ENCODE data around the gene FGF14. TPM values are rescaled to one million over a fixed set of nuclear protein-coding genes. Genes with fewer than 3 reads are reported as not detected.

Gene FGF14
- under 1 TPM; 0.04 to 0.29 TPM for polyA plus RNA-seq

GRCh38 chr13:102401766-102402165, at the start of gene FGF14:
Gene FGF14, minus strand, starts transcription at chr13:102402048.
- WGBS, 2 donors, result 5 to 6% methylated on average over 6 of the region's 6 CpGs
- Histone ChIP-seq H3K27me3 (ENCODE audit: control insufficient read depth in 1 of 2, insufficient read depth in 2 of 2, low read length in 2 of 2) (no peaks in the 10 kb centered on the region), H3K27ac (ENCODE audit: low read depth in 2 of 2, low read length in 1 of 2) (peak within 1 kb of the TSS; percentile 2 to 40), H3K4me3 (ENCODE audit: low read depth in 1 of 2, low read length in 2 of 2) (peak within 1 kb of the TSS; percentile 44 to 65), H3K4me1 (ENCODE audit: control insufficient read depth in 2 of 2, insufficient read depth in 2 of 2, low read length in 1 of 2) (peaks cover 0 to 8% of the 10 kb centered on the region in 2 donors), H3K9me3 (ENCODE audit: control insufficient read depth in 2 of 2, insufficient read depth in 1 of 2, low read depth in 1 of 2, low read length in 1 of 2) (no peaks in the 10 kb centered on the region), H3K36me3 (ENCODE audit: control insufficient read depth in 2 of 2, insufficient read depth in 2 of 2, low read length in 1 of 2) (no peaks in the 10 kb centered on the region)

GRCh38 chr13:102443249-102443648, 41.4 kb upstream of the FGF14 start:
- no peaks in the 10 kb centered on the region for H3K9me3 ChIP-seq (ENCODE audit: control insufficient read depth in 2 of 2, insufficient read depth in 1 of 2, low read depth in 1 of 2, low read length in 1 of 2)
- no peak overlapping the region for H3K27ac ChIP-seq (ENCODE audit: low read depth in 2 of 2, low read length in 1 of 2)
- H3K4me3 ChIP-seq (ENCODE audit: low read depth in 1 of 2, low read length in 2 of 2), result no peak overlapping the region
- peaks cover 0 to 2% of the 10 kb centered on the region in 2 donors for H3K27me3 ChIP-seq (ENCODE audit: control insufficient read depth in 1 of 2, insufficient read depth in 2 of 2, low read length in 2 of 2)
- no peaks in the 10 kb centered on the region for H3K36me3 ChIP-seq (ENCODE audit: control insufficient read depth in 2 of 2, insufficient read depth in 2 of 2, low read length in 1 of 2)
- H3K4me1 ChIP-seq (ENCODE audit: control insufficient read depth in 2 of 2, insufficient read depth in 2 of 2, low read length in 1 of 2), result no peaks in the 10 kb centered on the region
- 73 to 89% methylated on average over 1 of the region's 1 CpG for WGBS, 2 donors

- H3K4me1 ChIP-seq (ENCODE audit: control insufficient read depth in 2 of 2, insufficient read depth in 2 of 2, low read length in 1 of 2), result no peaks in the 10 kb centered on the region
Measured at GRCh38 chr13:102441085-102441484, 39.2 kb upstream of the FGF14 start.

GRCh38 chr13:102440259-102440936, 38.5 kb upstream of the FGF14 start:
- no peak overlapping the region for H3K27ac ChIP-seq (ENCODE audit: low read depth in 2 of 2, low read length in 1 of 2)
- no peaks in the 10 kb centered on the region for H3K9me3 ChIP-seq (ENCODE audit: control insufficient read depth in 2 of 2, insufficient read depth in 1 of 2, low read depth in 1 of 2, low read length in 1 of 2)
- no peaks in the 10 kb centered on the region for H3K4me1 ChIP-seq (ENCODE audit: control insufficient read depth in 2 of 2, insufficient read depth in 2 of 2, low read length in 1 of 2)
- no peaks in the 10 kb centered on the region for H3K36me3 ChIP-seq (ENCODE audit: control insufficient read depth in 2 of 2, insufficient read depth in 2 of 2, low read length in 1 of 2)
- WGBS, 2 donors, result 28 to 33% methylated on average over 2 of the region's 2 CpGs
- no peak overlapping the region for H3K4me3 ChIP-seq (ENCODE audit: low read depth in 1 of 2, low read length in 2 of 2)
- H3K27me3 ChIP-seq (ENCODE audit: control insufficient read depth in 1 of 2, insufficient read depth in 2 of 2, low read length in 2 of 2), result peaks cover 0 to 2% of the 10 kb centered on the region in 2 donors

More at GRCh38 chr13:102441085-102441484, 39.2 kb upstream of the FGF14 start:
- H3K27me3 ChIP-seq (ENCODE audit: control insufficient read depth in 1 of 2, insufficient read depth in 2 of 2, low read length in 2 of 2), result peaks cover 0 to 2% of the 10 kb centered on the region in 2 donors
- no peak overlapping the region for H3K27ac ChIP-seq (ENCODE audit: low read depth in 2 of 2, low read length in 1 of 2)
- H3K4me3 ChIP-seq (ENCODE audit: low read depth in 1 of 2, low read length in 2 of 2), result no peak overlapping the region
- H3K36me3 ChIP-seq (ENCODE audit: control insufficient read depth in 2 of 2, insufficient read depth in 2 of 2, low read length in 1 of 2), result no peaks in the 10 kb centered on the region
- H3K9me3 ChIP-seq (ENCODE audit: control insufficient read depth in 2 of 2, insufficient read depth in 1 of 2, low read depth in 1 of 2, low read length in 1 of 2), result no peaks in the 10 kb centered on the region

GRCh38 chr13:102422690-102423089, 20.8 kb upstream of the FGF14 start:
- no peaks in the 10 kb centered on the region for H3K4me1 ChIP-seq (ENCODE audit: control insufficient read depth in 2 of 2, insufficient read depth in 2 of 2, low read length in 1 of 2)
- H3K9me3 ChIP-seq (ENCODE audit: control insufficient read depth in 2 of 2, insufficient read depth in 1 of 2, low read depth in 1 of 2, low read length in 1 of 2), result no peaks in the 10 kb centered on the region
- H3K27me3 ChIP-seq (ENCODE audit: control insufficient read depth in 1 of 2, insufficient read depth in 2 of 2, low read length in 2 of 2), result no peaks in the 10 kb centered on the region
- no peak overlapping the region for H3K4me3 ChIP-seq (ENCODE audit: low read depth in 1 of 2, low read length in 2 of 2)
- WGBS, 2 donors, result 74 to 79% methylated on average over 2 of the region's 2 CpGs
- H3K27ac ChIP-seq (ENCODE audit: low read depth in 2 of 2, low read length in 1 of 2), result no peak overlapping the region
- H3K36me3 ChIP-seq (ENCODE audit: control insufficient read depth in 2 of 2, insufficient read depth in 2 of 2, low read length in 1 of 2), result no peaks in the 10 kb centered on the region

GRCh38 chr13:102405499-102406100, 3.8 kb upstream of the FGF14 start:
- no peaks in the 10 kb centered on the region for H3K36me3 ChIP-seq (ENCODE audit: control insufficient read depth in 2 of 2, insufficient read depth in 2 of 2, low read length in 1 of 2)
- no peak overlapping the region for H3K4me3 ChIP-seq (ENCODE audit: low read depth in 1 of 2, low read length in 2 of 2)
- H3K27ac ChIP-seq (ENCODE audit: low read depth in 2 of 2, low read length in 1 of 2), result no peak overlapping the region
- WGBS, 2 donors, result 66 to 77% methylated on average over 3 of the region's 3 CpGs
- no peaks in the 10 kb centered on the region for H3K27me3 ChIP-seq (ENCODE audit: control insufficient read depth in 1 of 2, insufficient read depth in 2 of 2, low read length in 2 of 2)
- H3K9me3 ChIP-seq (ENCODE audit: control insufficient read depth in 2 of 2, insufficient read depth in 1 of 2, low read depth in 1 of 2, low read length in 1 of 2), result no peaks in the 10 kb centered on the region
- peaks cover 0 to 3% of the 10 kb centered on the region in 2 donors for H3K4me1 ChIP-seq (ENCODE audit: control insufficient read depth in 2 of 2, insufficient read depth in 2 of 2, low read length in 1 of 2)

GRCh38 chr13:102402290-102402689, 442 bp upstream of the FGF14 start:
- H3K9me3 ChIP-seq (ENCODE audit: control insufficient read depth in 2 of 2, insufficient read depth in 1 of 2, low read depth in 1 of 2, low read length in 1 of 2), result no peaks in the 10 kb centered on the region
- H3K4me1 ChIP-seq (ENCODE audit: control insufficient read depth in 2 of 2, insufficient read depth in 2 of 2, low read length in 1 of 2), result peaks cover 0 to 8% of the 10 kb centered on the region in 2 donors
- no peaks in the 10 kb centered on the region for H3K27me3 ChIP-seq (ENCODE audit: control insufficient read depth in 1 of 2, insufficient read depth in 2 of 2, low read length in 2 of 2)
- no peaks in the 10 kb centered on the region for H3K36me3 ChIP-seq (ENCODE audit: control insufficient read depth in 2 of 2, insufficient read depth in 2 of 2, low read length in 1 of 2)
- peak overlapping the region; percentile 31 to 44 for H3K4me3 ChIP-seq (ENCODE audit: low read depth in 1 of 2, low read length in 2 of 2)
- peak overlapping the region; percentile 2 to 40 for H3K27ac ChIP-seq (ENCODE audit: low read depth in 2 of 2, low read length in 1 of 2)
- 7% methylated on average over 14 of the region's 14 CpGs for WGBS, 2 donors

- H3K36me3 ChIP-seq (ENCODE audit: control insufficient read depth in 2 of 2, insufficient read depth in 2 of 2, low read length in 1 of 2), result no peaks in the 10 kb centered on the region
- no peak overlapping the region for H3K27ac ChIP-seq (ENCODE audit: low read depth in 2 of 2, low read length in 1 of 2)
- H3K4me1 ChIP-seq (ENCODE audit: control insufficient read depth in 2 of 2, insufficient read depth in 2 of 2, low read length in 1 of 2), result peaks cover 0 to 8% of the 10 kb centered on the region in 2 donors
- H3K27me3 ChIP-seq (ENCODE audit: control insufficient read depth in 1 of 2, insufficient read depth in 2 of 2, low read length in 2 of 2), result no peaks in the 10 kb centered on the region
- 6 to 14% methylated on average over 7 of the region's 7 CpGs for WGBS, 2 donors
- H3K4me3 ChIP-seq (ENCODE audit: low read depth in 1 of 2, low read length in 2 of 2), result peak overlapping the region; percentile 44 to 65
- H3K9me3 ChIP-seq (ENCODE audit: control insufficient read depth in 2 of 2, insufficient read depth in 1 of 2, low read depth in 1 of 2, low read length in 1 of 2), result no peaks in the 10 kb centered on the region
Measured at GRCh38 chr13:102401265-102401664, 583 bp downstream of the FGF14 start.

- Histone ChIP-seq H3K9me3 (ENCODE audit: control insufficient read depth in 2 of 2, insufficient read depth in 1 of 2, low read depth in 1 of 2, low read length in 1 of 2) (no peaks in the 10 kb centered on the region), H3K27me3 (ENCODE audit: control insufficient read depth in 1 of 2, insufficient read depth in 2 of 2, low read length in 2 of 2) (no peaks in the 10 kb centered on the region), H3K4me3 (ENCODE audit: low read depth in 1 of 2, low read length in 2 of 2) (peak overlapping the region; percentile 44 to 65), H3K4me1 (ENCODE audit: control insufficient read depth in 2 of 2, insufficient read depth in 2 of 2, low read length in 1 of 2) (peaks cover 0 to 8% of the 10 kb centered on the region in 2 donors), H3K36me3 (ENCODE audit: control insufficient read depth in 2 of 2, insufficient read depth in 2 of 2, low read length in 1 of 2) (no peaks in the 10 kb centered on the region), H3K27ac (ENCODE audit: low read depth in 2 of 2, low read length in 1 of 2) (peak overlapping the region in 1 of 2 donors; percentile 28)
- 1% methylated on average over 23 to 24 of the region's 24 CpGs for WGBS, 2 donors
Measured at GRCh38 chr13:102400675-102401145, 1.1 kb downstream of the FGF14 start.
